ENCODE data around the gene OR13F1.
"Not testable (repeated sequence)": the region's sequence is repeated elsewhere in the genome, so short reads cannot be mapped to it uniquely, and the experiment has no call there.

OR13F1 gene, protein sequence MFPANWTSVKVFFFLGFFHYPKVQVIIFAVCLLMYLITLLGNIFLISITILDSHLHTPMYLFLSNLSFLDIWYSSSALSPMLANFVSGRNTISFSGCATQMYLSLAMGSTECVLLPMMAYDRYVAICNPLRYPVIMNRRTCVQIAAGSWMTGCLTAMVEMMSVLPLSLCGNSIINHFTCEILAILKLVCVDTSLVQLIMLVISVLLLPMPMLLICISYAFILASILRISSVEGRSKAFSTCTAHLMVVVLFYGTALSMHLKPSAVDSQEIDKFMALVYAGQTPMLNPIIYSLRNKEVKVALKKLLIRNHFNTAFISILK

DNA sequence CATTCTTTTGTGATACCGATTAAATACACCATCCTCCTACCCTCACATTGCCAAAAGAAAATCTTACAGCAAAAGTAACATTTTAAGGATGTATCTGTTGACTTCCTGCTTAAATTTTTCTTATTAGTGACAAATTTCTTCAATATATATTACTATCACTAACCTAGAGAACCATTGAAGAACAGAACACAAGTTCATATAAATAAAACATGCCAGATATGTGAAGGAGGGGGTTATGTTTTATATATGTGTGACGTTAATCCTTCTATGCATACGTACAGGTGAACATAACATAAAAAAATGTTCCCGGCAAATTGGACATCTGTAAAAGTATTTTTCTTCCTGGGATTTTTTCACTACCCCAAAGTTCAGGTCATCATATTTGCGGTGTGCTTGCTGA, at the start of gene OR13F1:
OR13F1 (plus strand) TSS at position 301 of the 400 bp plus-strand sequence; CDS start at position 301, 0 bp downstream.
- Mint-ChIP-seq H3K27ac (no peak within 1 kb of the TSS), H3K4me1 (no peaks in the 10 kb centered on the region), H3K9me3 (no peaks in the 10 kb centered on the region), H3K36me3 (no peaks in the 10 kb centered on the region), H3K4me3 (no peak within 1 kb of the TSS), H3K27me3 (no peaks in the 10 kb centered on the region)

DNA sequence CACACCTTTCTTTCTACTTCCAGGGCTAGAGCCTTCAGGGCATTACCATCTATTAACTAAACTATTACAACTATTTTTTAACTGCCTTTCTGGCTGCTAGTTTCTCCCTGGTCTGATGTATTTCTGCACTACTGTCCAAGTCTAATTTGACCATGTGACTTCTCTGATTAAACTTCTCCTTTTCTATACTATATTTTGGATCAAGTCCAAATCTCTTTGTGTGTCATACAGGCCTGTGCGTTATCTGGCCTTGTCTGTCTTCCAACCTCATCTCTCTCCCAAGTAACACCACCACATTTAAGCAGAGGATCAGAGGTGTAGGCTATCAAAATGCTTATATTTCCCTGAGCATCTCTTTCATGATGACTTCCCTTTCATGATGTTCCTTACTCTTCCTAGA, 47.2 kb upstream of the OR13F1 start:
- no peaks in the 10 kb centered on the region for H3K4me1 Mint-ChIP-seq
- H3K9me3 Mint-ChIP-seq: peaks cover 8% of the 10 kb centered on the region
- H3K27me3 Mint-ChIP-seq: no peaks in the 10 kb centered on the region
- no peaks in the 10 kb centered on the region for H3K36me3 Mint-ChIP-seq
- no peak overlapping the region for H3K4me3 Mint-ChIP-seq
- no peak overlapping the region for H3K27ac Mint-ChIP-seq

DNA sequence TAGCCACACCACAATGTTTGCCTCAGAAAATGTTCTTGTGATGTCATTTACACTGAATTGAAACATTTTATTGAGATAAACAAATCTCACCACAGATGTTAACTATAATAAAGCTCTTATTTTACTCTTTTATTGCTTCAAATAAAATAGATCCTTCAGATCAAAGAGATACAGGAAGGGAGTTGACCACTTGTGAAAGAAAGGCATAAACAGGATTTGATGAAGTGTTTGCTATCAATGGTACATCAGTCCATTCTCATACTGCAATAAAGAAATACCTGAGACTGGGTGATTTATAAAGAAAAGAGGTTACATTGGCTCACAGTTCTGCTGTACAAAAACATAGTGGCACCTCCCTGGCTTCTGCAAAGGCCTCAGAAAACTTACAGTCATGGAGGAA, 40.2 kb upstream of the OR13F1 start:
- H3K36me3 Mint-ChIP-seq: no peaks in the 10 kb centered on the region

DNA sequence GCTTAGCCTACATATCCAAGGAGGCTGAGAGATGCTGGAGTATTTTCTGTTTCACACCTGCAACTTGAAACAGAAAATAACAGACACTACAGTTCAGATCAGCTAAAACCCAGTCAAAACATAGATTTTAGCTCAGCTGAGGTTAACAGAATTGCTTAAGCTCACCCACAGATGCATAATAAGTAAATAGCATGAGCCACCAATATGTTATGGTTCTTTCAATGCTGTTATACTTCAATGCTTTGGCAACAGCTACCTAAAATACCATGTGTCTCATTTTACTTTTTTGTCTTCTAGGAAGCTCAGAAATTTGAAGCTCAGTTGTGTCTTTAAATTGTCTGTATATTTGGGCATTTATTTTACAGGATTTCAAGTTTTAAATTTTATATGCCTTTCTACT, 35.8 kb upstream of the OR13F1 start:
- Mint-ChIP-seq H3K4me3 (no peak overlapping the region), H3K4me1 (no peaks in the 10 kb centered on the region), H3K9me3 (peaks cover 21% of the 10 kb centered on the region), H3K27me3 (no peaks in the 10 kb centered on the region), H3K36me3 (no peaks in the 10 kb centered on the region), H3K27ac (no peak overlapping the region)

More for the DNA sequence above, 40.2 kb upstream of the OR13F1 start:
- H3K4me1 Mint-ChIP-seq: no peaks in the 10 kb centered on the region
- H3K9me3 Mint-ChIP-seq: peaks cover 24% of the 10 kb centered on the region
- no peak overlapping the region for H3K4me3 Mint-ChIP-seq
- H3K27me3 Mint-ChIP-seq: no peaks in the 10 kb centered on the region
- H3K27ac Mint-ChIP-seq: no peak overlapping the region

DNA sequence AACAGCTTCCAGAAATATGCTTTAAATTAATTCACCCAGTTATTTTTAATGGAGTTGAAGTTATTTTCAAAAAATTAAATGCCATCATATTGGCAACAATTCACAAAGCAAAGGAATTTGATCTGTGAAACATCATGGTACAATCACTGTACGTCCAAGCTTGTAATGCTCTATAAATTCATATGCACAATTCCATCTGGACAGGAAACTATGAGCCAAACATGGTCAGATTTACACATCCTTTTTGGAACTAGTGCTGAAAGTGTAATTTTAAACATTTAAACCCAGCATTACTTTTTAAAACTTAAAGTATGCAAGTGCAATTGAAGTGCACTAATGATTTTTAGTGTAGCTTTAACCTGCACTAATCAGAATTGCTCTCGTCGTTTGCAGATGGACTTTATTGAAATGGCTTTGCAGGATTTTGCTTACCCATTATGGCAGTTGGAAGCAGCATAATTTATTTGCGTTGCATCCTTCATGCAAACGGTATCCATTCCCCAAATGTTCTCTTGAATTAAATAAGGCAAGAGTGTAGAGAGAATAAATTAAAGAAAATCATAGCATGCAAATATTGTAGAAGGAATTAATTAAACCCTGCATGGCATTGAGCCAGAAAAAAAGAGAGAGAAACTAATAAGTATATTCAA, 21.0 kb upstream of the OR13F1 start:
- no peak overlapping the region for H3K27ac Mint-ChIP-seq
- no peaks in the 10 kb centered on the region for H3K4me1 Mint-ChIP-seq
- H3K4me3 Mint-ChIP-seq: no peak overlapping the region
- H3K27me3 Mint-ChIP-seq: no peaks in the 10 kb centered on the region
- H3K9me3 Mint-ChIP-seq: no peaks in the 10 kb centered on the region
- H3K36me3 Mint-ChIP-seq: no peaks in the 10 kb centered on the region

DNA sequence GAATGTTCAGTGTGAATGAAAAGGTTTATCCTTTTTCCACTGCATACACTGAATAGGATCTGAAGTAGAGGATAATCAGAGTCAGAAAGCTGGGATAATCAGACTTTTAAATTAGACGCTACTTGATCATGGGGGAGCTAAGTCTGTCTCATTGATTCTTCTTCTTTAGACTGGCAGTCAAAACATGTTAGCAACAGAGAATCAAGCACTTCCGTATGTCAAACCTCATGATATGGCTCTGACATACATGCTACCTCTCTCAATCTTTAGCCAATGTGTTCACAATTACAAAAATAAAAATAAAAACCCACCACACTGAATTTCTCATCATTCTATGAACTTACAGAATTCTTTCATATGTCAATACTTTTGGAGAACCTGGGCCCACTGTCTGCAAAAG, 19.0 kb upstream of the OR13F1 start:
- Mint-ChIP-seq H3K4me1 (no peaks in the 10 kb centered on the region), H3K4me3 (no peak overlapping the region), H3K27ac (no peak overlapping the region), H3K9me3 (no peaks in the 10 kb centered on the region), H3K27me3 (no peaks in the 10 kb centered on the region), H3K36me3 (no peaks in the 10 kb centered on the region)

DNA sequence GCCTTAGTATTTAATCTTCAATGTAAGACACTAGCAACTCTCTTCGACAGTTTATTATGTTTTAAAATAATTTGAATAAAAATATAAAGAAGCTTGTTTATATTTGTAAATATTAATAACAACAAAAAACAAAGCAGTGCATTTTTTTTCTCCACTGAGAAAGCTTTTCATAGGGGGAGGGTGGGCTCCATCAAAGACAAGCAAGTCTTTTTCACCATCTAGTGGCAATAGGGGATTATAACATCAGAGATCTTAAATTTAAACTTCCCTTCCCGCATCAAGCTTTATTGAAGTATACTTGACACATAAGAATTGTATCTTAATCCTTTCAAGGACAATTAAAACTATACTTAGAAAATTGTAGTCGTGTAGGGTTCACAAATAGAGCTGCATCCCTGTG, 9.3 kb upstream of the OR13F1 start:
- Mint-ChIP-seq H3K4me1 (no peaks in the 10 kb centered on the region), H3K9me3 (peaks cover 7% of the 10 kb centered on the region), H3K36me3 (no peaks in the 10 kb centered on the region), H3K4me3 (no peak overlapping the region), H3K27ac (no peak overlapping the region), H3K27me3 (no peaks in the 10 kb centered on the region)

DNA sequence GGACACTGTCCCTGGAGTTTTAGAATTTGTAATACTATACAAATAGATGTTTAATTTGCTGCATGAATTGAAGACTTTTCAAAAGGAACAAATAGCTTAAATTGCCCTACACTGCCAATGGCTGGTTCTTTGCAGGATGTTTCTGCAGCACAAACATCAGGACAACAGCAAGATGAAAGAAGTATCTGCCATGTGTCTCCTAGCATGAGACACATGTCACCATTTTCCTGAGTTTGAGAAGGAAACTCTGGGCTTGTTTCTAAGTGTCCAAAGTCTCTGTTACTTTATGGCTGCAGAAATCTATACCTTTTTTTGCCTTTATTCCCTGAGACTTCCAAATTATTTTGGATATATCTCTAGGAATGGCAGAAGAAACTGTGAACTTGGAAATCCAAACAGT, 623 bp upstream of the OR13F1 start:
- Mint-ChIP-seq H3K9me3 (no peaks in the 10 kb centered on the region), H3K4me3 (no peak overlapping the region), H3K4me1 (no peaks in the 10 kb centered on the region), H3K36me3 (no peaks in the 10 kb centered on the region), H3K27ac (no peak overlapping the region), H3K27me3 (no peaks in the 10 kb centered on the region)

DNA sequence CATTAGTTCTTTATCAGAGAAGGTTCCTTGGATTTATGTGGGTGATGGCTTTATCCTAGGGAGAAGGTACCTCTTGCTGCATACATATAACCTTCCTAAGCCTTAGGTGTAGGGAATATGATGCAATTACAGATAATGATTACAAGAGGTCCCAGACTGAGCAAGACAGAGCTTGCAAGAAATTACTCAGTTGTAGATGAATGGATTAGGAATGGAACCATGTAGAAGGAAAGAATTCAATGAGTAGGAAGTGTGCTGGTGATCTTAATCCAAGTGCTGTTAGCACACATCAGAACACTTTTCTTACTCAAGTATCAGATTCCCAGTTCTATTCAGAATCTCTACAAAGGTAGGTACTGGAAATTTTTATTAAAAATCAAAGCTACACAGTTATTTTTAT, 2.5 kb downstream of the OR13F1 start:
- no peaks in the 10 kb centered on the region for H3K36me3 Mint-ChIP-seq
- no peaks in the 10 kb centered on the region for H3K4me1 Mint-ChIP-seq
- peaks cover 7% of the 10 kb centered on the region for H3K9me3 Mint-ChIP-seq
- H3K27me3 Mint-ChIP-seq: peaks cover 4% of the 10 kb centered on the region
- H3K27ac Mint-ChIP-seq: no peak overlapping the region
- no peak overlapping the region for H3K4me3 Mint-ChIP-seq

DNA sequence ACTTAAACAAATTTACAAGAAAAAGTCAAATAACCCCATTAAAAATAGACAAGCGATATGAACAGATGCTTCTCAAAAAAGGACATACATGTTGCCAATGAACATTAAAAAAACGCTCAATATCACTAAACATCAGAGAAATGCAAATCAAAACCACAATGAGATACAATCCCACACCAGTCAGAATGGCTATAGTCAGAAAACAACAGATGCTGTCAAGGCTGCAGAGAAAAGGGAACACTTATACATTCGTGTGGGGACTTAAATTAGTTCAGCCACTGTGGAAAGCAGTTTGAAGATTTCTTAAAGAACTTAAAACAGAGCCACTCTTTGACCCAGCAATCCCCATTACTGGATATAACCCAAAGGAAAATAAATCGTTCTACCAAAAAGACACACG, 10.8 kb downstream of the OR13F1 start:
- H3K36me3 Mint-ChIP-seq: no peaks in the 10 kb centered on the region

DNA sequence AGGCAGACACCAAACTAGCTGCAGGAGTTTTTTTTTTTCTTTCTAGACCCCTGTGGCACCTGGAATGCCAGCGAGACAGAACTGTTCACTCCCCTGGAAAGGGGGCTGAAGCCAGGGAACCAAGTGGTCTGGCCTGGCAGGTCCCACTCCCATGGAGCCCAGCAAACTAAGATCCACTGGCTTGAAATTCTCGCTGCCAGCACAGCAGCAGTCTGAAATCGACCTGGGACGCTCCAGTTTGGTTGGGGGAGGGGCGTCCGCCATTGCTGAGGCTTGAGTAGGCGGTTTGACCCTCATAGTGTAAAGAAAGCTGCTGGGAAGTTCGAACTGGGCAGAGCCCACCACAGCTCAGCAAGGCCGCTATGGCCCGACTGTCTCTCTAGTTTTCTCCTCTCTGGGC, 16.2 kb downstream of the OR13F1 start:
- not testable (repeated sequence) for H3K9me3 Mint-ChIP-seq, H3K4me1 Mint-ChIP-seq, H3K36me3 Mint-ChIP-seq, H3K27me3 Mint-ChIP-seq, H3K27ac Mint-ChIP-seq, H3K4me3 Mint-ChIP-seq

More for the DNA sequence above, 10.8 kb downstream of the OR13F1 start:
- no peak overlapping the region for H3K4me3 Mint-ChIP-seq
- peaks cover 4% of the 10 kb centered on the region for H3K27me3 Mint-ChIP-seq
- H3K4me1 Mint-ChIP-seq: no peaks in the 10 kb centered on the region
- no peak overlapping the region for H3K27ac Mint-ChIP-seq
- H3K9me3 Mint-ChIP-seq: peaks cover 12% of the 10 kb centered on the region

DNA sequence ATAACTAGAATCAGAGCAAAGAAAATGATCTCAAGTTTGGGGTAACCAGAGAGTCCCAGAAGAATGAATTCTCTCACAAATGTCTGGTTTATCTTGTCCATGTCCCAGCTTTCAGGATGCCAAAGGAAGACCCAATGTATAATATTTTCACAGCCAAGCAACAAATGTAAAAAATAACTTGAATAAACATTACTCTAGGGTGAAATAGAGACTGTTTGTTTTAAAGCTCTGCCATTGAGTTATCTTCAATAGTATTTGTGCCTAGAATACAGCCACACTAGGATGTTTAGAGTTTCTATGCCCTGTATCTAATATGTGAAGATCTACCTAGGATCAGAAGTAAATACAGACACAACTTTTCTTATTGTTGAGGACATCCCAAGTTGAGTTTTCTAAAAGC, 23.0 kb downstream of the OR13F1 start, which contains the start of gene OR13C4:
OR13C4 (minus strand) TSS at position 101 of the 400 bp plus-strand sequence; CDS start at position 101, 0 bp downstream.
- peaks cover 2% of the 10 kb centered on the region for H3K27me3 Mint-ChIP-seq
- no peak within 1 kb of the TSS for H3K4me3 Mint-ChIP-seq

DNA sequence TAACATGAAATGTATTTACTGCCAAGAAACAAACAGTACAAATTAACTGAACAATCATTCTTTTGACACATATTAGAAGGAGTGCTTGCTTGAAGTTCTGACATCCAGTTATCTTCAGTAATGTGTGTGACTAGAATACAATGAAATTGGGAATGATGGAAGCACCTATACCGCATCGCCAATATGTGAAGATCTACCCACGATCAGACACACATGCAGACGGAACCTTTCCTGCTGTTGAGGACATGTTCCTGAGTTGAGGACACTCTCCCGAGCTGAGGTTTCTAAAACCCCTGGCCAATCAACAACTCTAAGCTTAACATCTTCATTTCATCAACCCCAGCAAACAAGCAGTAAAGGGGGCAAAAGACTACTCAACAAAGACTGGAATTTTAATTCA, 32.7 kb downstream of the OR13F1 start, which contains the start of gene OR13C3:
OR13C3 (minus strand) TSS at position 101 of the 400 bp plus-strand sequence. CDS start 133 bp downstream, outside the sequence.
- Mint-ChIP-seq H3K4me1 (no peaks in the 10 kb centered on the region), H3K9me3 (no peaks in the 10 kb centered on the region), H3K27ac (no peak within 1 kb of the TSS), H3K27me3 (no peaks in the 10 kb centered on the region), H3K36me3 (no peaks in the 10 kb centered on the region), H3K4me3 (no peak within 1 kb of the TSS)

More for the DNA sequence above, 23.0 kb downstream of the OR13F1 start, which contains the start of gene OR13C4:
- no peaks in the 10 kb centered on the region for H3K4me1 Mint-ChIP-seq
- H3K36me3 Mint-ChIP-seq: no peaks in the 10 kb centered on the region
- peaks cover 4% of the 10 kb centered on the region for H3K9me3 Mint-ChIP-seq
- no peak within 1 kb of the TSS for H3K27ac Mint-ChIP-seq

DNA sequence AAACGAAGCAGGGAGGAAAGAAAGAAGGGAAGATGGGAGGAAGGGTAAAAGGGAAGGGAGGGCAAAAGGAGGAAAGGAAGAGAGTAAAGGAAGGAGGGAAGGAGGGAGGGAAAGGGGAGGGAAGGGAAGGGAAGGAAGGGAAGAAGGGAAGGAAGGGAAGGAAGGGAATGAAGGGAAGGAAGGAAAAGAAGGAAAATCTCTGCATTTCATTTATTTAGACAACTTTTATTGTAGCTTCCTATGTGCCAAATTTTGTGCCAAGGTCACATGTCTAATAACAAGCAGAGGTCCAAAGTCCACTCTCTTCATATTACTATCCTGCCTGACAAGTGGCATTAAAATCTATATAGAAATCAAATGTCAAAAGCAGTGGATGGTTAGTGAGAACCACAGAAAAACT, 35.2 kb downstream of the OR13F1 start:
- H3K9me3 Mint-ChIP-seq: no peaks in the 10 kb centered on the region
- H3K4me1 Mint-ChIP-seq: no peaks in the 10 kb centered on the region
- no peaks in the 10 kb centered on the region for H3K27me3 Mint-ChIP-seq
- no peak overlapping the region for H3K27ac Mint-ChIP-seq
- no peaks in the 10 kb centered on the region for H3K36me3 Mint-ChIP-seq
- H3K4me3 Mint-ChIP-seq: no peak overlapping the region

DNA sequence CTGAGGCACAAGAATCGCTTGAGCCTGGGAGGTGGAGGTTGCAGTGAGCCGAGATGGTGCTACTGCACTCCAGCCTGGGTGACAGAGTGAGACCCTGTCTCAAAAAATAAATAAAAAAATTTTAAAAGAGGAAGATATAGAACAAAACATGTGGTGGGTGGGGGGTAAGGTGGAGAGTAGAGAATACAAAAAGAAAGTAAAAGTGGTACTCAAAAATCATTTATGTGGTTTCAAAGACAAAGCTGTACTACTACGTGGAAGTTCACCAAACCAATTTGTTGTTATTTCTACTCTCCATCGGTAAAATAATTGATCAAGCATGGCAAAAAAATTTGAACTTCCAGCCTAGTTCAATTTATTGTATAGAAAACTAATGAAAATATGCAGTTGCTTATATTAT, 40.6 kb downstream of the OR13F1 start:
- Mint-ChIP-seq H3K4me1 (no peaks in the 10 kb centered on the region), H3K27ac (no peak overlapping the region), H3K27me3 (no peaks in the 10 kb centered on the region), H3K36me3 (no peaks in the 10 kb centered on the region), H3K9me3 (no peaks in the 10 kb centered on the region), H3K4me3 (no peak overlapping the region)

DNA sequence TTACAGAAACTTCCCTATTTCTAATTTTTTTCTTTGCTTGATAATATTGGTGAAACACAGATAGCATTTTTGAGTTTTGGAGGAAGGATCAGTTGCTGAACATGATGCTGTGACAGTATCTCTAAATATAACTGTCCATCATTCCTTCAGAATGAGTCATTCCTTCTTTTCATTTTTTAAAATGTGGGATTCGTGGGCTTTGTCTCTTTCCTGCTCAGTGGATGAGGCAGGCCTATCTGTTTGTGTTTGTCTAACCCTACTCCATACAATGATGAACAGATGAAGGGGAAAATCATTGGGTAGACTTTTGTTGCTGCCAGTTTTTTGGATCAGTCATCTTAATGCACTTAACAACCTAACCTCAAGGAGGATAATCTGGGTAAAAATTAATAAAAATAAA, 49.2 kb downstream of the OR13F1 start:
- Mint-ChIP-seq H3K27ac (no peak overlapping the region), H3K4me3 (no peak overlapping the region), H3K9me3 (peaks cover 7% of the 10 kb centered on the region), H3K4me1 (no peaks in the 10 kb centered on the region), H3K27me3 (peaks cover 2% of the 10 kb centered on the region), H3K36me3 (no peaks in the 10 kb centered on the region)
